HG03097 (cell line): ENCODE results near the gene PHACTR4.
A peak's percentile ranks its signal among the peaks of the same experiment; 100 is the strongest.
"Not testable (repeated sequence)": the region's sequence is repeated elsewhere in the genome, so short reads cannot be mapped to it uniquely, and the experiment has no call there.

Experiments
- ATAC-seq: cut with Tn5 transposase; IDR thresholded peaks from one replicate; pipeline ENCODE4 v1.9.1; 2021; ENCODE audit not compliant: unreplicated experiment, low FRiP score

PHACTR4 gene

DNA sequence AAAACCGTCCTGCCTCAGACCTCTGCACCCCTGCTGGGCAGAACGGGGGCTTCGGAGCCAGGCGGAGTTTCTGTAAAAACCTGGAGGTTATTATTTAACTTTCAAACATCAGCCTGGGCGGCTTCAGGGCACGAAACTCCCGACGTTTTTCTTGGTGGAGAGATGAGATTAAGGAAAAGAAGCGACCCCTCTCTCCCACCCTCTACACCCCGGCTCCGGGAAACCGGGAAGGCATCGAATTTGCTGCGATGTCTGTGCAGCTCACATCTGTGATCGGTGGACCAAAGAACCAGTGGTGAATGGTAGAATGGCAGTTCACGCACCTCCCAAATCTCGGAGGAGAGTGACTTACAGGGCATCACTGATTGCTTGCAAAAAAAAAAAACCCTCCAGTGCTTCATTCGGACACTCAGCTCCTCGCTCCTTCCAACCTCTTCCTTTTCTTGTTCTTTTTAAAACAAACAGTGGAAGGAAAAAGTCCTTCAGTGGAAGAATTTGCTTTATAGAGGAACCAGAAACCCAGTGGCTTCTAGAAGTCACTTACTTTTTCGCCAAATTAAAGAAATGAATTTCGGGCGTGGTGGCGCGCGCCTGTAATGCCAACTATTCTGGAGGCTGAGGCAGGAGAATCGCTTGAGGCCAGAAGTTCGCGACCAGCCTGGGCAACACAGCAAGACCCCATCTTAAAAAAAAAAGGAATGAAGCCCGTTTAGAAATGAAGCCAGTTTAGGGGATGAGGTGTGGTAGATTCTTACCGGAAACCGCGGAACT, 884 bp downstream of the PHACTR4 start:
- ATAC-seq: peak; percentile 29

DNA sequence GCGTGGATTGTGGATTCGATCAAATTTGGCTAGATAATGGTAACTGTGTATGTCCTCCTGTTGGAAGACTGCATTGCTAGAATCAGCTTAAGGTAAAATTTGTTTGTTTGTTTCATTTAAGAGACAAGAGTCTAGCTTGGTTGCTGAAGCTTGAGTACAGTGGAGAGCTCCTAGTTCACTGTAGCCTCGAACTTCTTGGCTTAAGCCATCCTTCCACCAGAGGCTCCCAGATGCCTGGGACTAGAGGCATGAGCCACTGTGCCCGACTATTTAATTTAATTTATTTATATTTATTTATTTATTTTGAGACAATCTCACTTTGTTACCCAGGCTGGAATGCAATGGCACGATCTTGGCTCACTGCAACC, 1.5 kb downstream of the PHACTR4 start:
- ATAC-seq: no peak

DNA sequence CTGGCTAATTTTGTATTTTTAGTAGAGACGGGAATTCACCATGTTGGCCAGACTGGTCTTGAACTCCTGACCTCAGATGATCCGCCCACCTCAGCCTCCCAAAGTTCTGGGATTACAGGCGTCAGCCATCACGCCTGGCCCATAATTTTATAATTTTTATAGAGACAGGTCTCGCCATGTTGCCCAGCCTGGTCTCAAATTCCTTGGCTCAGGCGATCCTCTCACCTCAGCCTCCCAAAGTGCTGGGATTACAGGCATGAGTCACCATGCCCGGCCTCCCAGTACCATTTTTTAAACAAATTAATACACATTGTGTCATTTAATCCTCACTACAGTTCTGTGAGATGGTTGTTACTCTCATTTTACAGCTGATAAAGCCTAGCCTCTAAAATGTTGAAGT, 3.9 kb downstream of the PHACTR4 start:
- not testable (repeated sequence) for ATAC-seq

DNA sequence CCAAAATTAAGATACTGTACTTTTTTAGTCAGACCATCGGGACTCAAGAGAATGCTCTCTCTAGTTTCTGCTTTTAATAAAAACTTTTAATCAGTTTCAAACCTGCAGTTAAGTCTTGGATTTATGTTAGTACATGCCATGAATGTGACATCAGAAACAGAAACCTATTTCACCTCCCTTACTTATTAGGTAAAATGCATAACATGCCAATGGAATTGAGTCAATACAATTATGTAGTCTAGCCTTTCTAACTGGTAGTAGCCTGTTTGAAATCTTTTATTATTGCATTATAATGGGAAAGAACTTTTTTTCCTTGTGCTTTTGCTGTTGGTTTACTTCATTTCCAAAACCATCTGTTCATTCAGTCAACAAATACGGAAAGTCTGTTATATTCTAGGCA, 4.8 kb downstream of the PHACTR4 start:
- no peak for ATAC-seq

DNA sequence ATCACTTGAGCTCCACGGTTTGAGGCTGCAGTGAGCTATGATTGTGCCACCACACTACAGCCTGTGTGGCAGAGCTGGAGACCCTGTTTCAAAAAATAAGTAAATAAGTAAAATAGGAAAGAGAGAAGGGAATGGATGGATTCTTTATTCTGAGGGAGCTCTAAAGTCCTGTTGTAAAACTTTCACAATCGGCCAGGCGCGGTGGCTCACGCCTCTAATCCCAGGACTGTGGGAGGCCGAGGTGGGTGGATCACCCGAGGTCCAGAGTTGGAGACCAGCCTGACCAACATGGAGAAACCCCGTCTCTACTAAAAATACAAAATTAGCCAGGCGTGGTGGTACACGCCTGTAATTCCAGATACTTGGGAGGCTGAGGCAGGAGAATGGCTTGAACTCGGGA, 6.1 kb downstream of the PHACTR4 start:
- ATAC-seq: not testable (repeated sequence)

DNA sequence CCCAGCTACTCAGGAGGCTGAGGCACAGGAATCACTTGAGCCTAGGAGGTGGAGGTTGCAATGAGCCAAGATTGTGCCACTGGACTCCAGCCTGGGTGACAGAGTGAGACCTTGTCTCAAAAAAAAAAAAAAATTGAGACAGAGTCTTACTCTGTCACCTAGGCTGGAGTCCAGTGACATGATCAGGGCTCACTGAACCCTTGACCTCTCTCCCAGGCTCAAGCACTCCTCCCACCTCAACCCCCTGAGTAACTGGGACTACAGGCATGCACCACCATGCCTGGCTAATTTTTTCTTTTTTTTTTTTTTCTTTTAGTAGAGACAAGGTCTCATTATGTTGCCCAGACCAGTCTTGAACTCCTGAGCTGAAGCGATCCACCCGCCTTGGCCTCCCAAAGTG, 6.7 kb downstream of the PHACTR4 start:
- ATAC-seq: not testable (repeated sequence)

DNA sequence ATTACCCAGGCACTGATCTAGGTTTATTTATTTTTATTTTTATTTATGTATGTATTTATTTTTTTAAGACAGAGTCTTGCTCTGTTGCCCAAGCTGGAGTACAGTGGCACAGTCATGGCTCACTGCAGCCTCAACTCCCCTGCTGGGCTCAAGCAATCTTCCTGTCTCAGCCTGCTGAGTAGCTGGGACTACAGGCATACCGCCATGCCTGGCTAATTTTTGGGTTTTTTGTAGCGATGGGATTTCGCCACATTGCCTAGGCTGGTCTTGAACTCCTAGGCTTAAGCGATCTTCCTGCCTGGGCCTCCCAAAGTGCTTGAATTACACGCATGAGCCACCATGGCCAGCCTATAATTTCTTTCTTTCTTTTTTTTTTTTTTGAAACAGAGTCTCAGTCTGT, 9.4 kb downstream of the PHACTR4 start:
- ATAC-seq: no peak

DNA sequence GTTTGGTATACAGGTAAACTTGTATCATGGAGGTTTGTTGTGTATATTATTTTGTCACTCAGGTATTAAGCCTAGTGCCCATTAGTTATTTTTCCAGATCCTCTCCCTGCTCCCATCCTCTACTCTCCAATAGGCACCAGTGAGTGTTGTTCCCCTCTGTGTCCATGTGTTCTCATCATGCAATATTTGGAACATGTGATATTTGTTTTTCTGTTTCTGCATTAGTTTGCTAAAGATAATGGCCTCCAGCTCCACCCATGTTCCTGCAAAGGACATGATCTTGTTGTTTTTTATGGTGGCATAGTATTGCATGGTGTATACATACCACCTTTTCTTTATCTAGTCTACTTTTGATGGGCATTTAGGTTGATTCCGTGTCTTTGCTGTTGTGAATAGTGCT, 10.9 kb downstream of the PHACTR4 start:
- ATAC-seq: no peak

DNA sequence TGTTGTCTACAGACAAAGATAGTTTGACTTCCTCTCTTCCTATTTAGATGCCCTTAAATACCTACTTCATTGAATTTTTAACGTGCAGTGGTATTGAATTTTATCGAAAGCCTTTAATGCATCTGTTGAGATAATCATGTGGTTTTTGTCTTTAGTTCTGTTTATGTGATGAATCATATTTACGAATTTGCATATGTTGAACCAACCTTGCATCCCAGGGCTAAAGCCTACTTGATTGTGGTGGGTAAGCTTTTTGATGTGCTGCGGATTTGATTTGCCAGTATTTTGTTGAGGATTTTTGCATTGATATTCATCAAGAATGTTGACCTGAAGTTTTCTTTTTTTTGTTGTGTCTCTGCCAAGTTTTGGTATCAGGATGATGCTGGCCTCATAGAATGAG, 14.2 kb downstream of the PHACTR4 start:
- ATAC-seq: not testable (repeated sequence)

DNA sequence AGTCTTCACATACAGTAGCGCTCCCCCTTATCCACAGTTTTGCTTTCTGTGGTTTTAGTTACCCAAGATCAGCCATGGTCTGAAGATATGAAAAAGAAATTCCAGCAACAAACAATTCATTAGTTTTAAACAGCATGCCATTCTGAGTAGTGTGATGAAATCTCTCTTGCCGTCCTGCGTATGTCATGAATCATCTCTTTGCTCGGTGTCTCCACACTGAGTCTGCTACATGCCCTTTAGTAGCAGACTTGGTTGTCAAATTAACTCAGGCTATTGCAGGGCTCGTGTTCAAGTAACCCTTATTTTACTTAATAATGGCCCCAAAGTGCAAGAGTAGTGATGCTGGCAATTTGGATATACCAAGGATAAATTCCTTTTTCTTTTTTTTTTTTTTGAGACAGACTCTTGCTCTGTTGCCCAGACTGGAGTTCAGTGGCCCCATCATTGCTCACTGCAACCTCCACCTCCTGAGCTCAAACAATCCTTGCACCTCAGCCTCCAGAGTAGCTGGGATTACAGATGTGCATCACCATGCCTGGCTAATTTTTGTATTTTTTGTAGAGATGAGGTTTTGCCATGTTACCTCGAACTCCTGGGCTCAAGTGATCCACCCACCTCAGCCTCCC, 22.6 kb downstream of the PHACTR4 start:
- no peak for ATAC-seq

DNA sequence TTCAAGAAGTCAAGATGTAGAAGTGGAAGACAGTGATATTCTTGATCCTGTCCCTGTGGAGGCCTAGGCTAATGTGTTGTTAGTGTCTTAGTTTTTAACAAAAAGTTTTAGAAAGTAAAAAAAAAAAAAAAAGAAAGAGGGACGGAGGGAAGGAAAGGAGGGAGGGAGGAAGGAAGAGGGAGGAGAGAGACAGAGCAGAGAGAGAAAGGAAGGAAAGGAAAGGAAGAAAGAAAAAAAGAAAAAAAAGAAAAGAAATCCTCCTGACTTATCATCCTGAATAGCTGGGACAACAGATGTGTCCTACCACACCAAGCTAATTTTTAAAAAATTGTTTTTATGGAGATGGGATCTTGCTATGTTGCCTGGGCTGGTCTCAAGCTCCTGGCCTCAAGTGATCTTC, 24.6 kb downstream of the PHACTR4 start:
- ATAC-seq: no peak

DNA sequence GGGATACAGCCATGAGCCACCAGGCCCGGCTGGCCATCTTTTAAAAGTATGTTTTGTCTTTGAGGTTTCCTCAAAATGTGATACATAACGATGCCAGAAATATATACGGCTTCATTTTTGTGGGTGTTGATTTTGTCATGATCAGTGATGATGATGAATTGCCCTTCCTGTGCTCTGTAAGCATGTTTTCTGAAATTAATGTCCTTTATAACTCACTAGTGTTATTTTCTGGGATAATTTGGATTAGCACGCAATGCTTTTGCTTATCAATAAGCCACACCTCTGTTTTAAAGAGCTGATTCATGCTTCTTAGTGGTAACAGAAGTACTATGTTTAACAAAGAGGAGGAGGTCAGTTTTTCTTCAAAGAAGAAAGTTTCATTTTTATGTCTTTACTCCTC, 25.6 kb downstream of the PHACTR4 start:
- no peak for ATAC-seq

DNA sequence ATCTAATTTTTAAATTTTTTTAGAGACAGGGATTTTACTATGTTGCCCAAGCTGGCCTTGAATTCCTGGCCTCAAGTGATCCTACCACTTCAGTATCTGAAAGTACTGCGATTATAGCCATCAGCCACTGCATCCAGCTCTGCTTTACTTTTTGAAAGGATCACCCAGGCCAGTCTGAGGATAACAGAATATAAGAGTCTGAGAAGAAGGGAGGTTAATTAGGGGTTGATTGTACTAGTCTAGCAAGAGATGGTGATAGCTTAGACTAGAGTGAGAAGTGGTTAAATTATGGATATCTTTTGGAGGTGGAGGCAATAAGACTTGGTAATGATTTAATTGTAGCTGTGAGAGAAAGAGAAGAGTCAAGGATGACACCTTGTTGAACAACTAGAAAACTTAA, 32.2 kb downstream of the PHACTR4 start:
- no peak for ATAC-seq

DNA sequence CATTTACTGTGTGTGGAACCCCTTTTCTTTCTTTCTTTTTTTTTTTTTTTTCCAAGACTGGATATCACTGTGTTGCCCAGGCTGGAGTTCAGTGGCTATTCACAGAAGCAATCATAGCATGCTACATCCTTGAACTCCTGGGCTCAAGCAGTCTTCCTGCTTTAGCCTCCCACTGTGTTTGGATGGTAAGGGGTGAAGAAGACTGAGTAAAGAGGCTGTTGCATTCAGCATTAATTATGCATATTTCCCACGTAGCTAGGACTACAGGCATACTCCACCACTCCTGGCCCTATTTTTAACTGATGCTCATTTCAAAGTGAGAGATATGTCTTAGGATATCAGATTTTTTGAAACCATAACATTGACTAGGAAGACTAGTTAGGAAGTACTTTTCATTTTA, 39.5 kb downstream of the PHACTR4 start:
- no peak for ATAC-seq

DNA sequence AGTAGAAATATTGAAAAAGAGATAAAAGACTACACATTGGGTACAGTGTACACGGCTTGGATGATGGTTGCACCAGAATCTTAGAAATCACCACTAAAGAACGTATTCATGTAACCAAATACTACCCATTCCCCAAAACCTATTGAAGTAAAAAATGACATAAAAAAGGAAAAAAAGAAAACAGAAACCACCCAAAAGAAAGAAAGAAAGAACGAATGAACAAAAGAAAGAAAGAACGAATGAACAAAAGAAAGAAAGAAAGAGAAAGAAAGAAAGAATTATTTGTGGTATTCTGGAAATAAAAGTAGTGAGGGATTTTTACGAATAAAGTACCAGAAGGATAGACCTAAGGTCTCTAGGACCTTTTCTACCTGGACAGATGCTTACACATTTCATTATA, 42.1 kb downstream of the PHACTR4 start:
- ATAC-seq: no peak

DNA sequence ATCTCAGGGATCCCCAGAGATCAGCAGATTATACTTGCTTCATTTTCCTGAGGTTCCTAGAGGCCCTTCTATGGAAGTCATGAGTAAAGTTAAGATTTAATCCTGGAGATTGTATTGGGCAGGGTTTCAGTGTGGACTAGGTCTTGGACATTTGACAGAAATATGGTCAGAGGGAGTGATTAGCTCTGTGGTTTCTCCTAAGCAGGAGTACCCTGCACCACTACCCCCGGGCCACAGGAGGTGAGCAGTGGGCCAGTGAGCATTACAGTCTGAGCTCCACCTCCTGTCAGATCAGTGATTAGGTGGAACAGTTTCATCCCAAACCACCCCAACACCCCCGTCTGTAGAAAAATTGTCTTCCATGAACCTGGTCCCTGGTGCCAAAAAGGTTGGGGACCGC, 43.2 kb downstream of the PHACTR4 start:
- ATAC-seq: no peak

DNA sequence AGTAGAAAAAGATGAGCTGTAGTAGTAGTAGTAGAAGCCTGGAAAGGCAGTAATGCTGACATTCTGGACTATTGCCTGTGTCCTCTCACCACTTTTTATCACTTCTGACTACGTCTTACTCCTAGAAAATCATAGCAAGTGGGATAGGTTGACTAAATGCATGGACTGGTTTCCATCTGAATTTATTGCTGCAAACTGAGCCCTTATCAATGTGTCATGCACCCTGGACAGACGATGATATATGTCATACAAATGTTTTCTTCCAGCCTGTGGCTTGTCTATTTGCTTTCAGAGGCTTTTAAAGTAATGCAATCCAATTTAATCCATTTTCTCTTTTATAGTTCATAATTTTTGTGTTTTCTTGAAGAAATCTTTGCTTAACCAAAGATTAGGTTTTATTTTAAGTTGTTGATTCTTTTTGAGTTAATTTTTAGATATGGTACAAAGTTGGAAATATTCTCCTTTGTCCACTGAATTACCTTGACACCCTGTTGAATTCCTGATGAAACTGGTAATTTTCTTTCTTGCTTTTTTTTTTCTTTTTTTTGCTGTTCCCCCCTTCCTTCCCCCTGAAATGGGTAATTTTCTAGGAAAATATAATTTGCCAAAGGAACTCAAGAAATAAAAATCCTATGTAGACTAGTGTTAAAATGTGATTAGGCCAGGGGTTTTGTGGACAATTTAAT, 47.1 kb downstream of the PHACTR4 start:
- ATAC-seq: no peak

DNA sequence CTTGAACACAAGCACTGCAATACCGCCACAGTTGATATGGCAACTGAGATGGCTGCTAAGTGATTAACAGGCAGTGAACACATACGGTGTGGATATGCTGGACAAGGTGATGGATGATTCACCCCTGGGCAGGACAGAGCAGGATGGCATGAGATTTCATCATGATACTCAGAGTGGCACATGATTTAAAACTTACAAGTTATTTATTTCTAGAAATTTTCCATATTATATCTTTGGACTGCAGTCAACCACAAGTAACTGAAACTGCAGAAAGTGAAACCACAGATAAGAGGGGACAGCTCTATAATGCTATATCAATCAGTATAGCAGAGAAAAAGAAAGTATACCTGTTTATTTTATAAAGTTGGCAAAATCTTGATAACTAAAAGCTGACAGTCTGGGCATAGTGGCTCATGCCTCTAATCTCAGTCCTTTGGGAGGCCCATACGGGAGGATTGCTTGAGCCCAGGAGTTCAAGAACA, 47.9 kb downstream of the PHACTR4 start:
- no peak for ATAC-seq

DNA sequence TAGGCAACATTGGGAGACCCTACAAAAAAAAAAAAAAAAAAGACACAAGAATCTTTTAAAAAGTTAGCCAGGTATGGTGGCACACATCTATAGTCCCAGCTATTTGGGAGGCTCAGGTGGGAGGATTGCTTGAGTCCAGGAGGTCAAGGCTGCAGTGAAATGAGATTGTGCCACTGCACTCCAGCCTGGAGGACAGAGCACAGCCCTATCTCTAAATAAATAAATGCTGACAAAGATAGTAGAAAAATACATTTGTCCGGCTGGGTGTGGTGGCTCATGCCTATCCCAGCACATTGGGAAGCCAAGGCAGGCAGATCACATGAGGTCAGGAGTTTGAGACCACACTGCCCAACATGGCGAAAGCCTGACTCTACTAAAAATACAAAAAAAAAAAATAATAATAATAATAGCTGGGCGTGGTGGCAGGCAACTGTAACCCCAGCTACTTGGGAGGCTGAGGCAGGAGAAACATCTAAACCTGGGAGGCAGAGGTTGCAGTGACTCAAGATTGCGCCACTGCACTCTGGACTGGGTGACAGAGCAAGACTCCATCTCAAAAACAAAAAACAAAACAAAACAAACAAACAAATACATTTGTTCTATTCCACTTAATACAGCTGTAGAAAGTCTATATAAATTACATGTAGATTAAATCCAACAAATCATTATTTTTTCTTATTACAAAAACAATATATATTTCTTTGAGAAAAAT, 48.5 kb downstream of the PHACTR4 start:
- ATAC-seq: no peak

DNA sequence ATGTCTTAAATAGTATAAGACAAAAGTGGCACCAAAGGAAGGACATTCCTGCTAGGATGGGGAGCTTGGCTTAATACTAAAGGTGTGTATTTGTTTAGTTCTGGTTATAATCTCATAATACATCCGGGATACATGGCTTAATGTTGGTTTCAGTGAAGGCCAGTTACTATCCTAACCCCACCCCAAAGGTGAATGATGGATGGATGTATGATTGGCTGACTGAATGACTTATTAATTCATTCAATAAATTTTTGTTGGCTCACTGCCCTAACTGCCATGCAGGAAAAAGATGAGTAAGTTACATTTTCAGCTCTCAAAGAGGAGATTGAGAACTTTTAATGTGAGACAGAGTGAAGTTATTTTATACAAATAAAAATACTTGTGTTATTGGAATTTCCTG, 52.2 kb downstream of the PHACTR4 start:
- no peak for ATAC-seq

DNA sequence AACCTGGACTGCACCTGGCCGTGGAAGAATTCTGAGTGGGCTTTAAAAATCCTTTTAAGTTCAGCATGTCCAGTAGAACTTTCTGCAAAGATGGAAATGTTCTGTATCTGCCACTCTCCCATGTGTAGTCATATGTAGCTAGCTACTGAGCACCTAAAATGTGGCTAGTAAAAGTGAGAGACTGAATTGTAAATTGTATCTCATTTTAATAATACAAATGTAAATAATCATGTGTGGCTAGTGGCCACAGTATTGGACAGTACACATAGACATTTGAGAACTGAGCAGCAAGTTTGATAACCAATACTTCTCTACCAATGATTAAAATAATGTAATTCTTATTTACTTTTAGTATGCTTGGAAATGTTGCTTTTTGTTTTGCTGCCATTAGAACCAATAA, 57.3 kb downstream of the PHACTR4 start:
- ATAC-seq: no peak
